Nephron (organoid): Measurements from ENCODE around the gene MCRIP1.
A peak's percentile ranks its signal among the peaks of the same experiment; 100 is the strongest.

ENCODE experiments used
- H3K27ac Mint-ChIP-seq, 3 experiments: 2 replicates each; pipeline ENCODE4 v1.8.0; 2020; ENCODE audit warnings: mixed read lengths in 3 of 3, mild to moderate bottlenecking in 2 of 3, moderate library complexity in 1 of 3
- H3K27me3 Mint-ChIP-seq: 2 replicates; pipeline ENCODE4 v1.8.0; 2021; ENCODE audit warnings: low read depth, mild to moderate bottlenecking, moderate library complexity, mixed read lengths
- H3K36me3 Mint-ChIP-seq: 2 replicates; pipeline ENCODE4 v1.8.0; 2020; ENCODE audit warnings: low read depth, mixed read lengths
- H3K4me1 Mint-ChIP-seq: 2 replicates; pipeline ENCODE4 v1.8.0; 2020; ENCODE audit warnings: mixed read lengths
- H3K4me3 Mint-ChIP-seq, 3 experiments: 2 replicates each; pipeline ENCODE4 v1.8.0; 2020; ENCODE audit warnings: mild to moderate bottlenecking in 3 of 3, mixed read lengths in 3 of 3, moderate library complexity in 2 of 3
- H3K9me3 Mint-ChIP-seq: 2 replicates; pipeline ENCODE4 v1.8.0; 2020; ENCODE audit warnings: mixed read lengths
- CTCF ChIP-seq, 3 experiments: fragments of 200-600 bp; sonication (generic); IDR thresholded peaks; one replicate each; pipeline ENCODE4 v1.5.0; 2021; ENCODE audit warnings: antibody characterized with exemption in 3 of 3; ENCODE audit not compliant: unreplicated experiment in 3 of 3

Gene MCRIP1

GRCh38 chr17:81814748-81815645, 18.1 kb downstream of the MCRIP1 start:
- peak overlapping the region in 1 of 3 experiments; percentile 57 for H3K27ac Mint-ChIP-seq
- H3K27me3 Mint-ChIP-seq = peaks cover 11% of the 10 kb centered on the region
- H3K9me3 Mint-ChIP-seq = no peaks in the 10 kb centered on the region
- no peaks in the 10 kb centered on the region for H3K4me1 Mint-ChIP-seq
- no peaks in the 10 kb centered on the region for H3K36me3 Mint-ChIP-seq
- no peak overlapping the region for H3K4me3 Mint-ChIP-seq
- TF ChIP-seq CTCF (IDR thresholded peaks at IDR 0.05; ENCODE audit: unreplicated experiment in 3 of 3) = no peak

- Mint-ChIP-seq H3K4me1 (no peaks in the 10 kb centered on the region), H3K36me3 (peaks cover 5% of the 10 kb centered on the region), H3K4me3 (no peak overlapping the region), H3K9me3 (no peaks in the 10 kb centered on the region), H3K27ac (no peak overlapping the region), H3K27me3 (peaks cover 18% of the 10 kb centered on the region)
- TF ChIP-seq CTCF (IDR thresholded peaks at IDR 0.05; ENCODE audit: unreplicated experiment in 3 of 3) = no peak
These were observed 19.0 kb downstream of the MCRIP1 start for GRCh38 chr17:81813861-81814683.

GRCh38 chr17:81813371-81813684, 19.8 kb downstream of the MCRIP1 start:
- Mint-ChIP-seq H3K4me1 (no peaks in the 10 kb centered on the region), H3K27ac (no peak overlapping the region), H3K9me3 (no peaks in the 10 kb centered on the region), H3K36me3 (peaks cover 7% of the 10 kb centered on the region), H3K27me3 (peaks cover 24% of the 10 kb centered on the region), H3K4me3 (no peak overlapping the region)
- TF ChIP-seq CTCF (IDR thresholded peaks at IDR 0.05; ENCODE audit: unreplicated experiment in 3 of 3) = no peak

- H3K4me3 Mint-ChIP-seq = no peak overlapping the region
- TF ChIP-seq CTCF (IDR thresholded peaks at IDR 0.05; ENCODE audit: unreplicated experiment in 3 of 3) = no peak
- no peaks in the 10 kb centered on the region for H3K4me1 Mint-ChIP-seq
- no peak overlapping the region for H3K27ac Mint-ChIP-seq
- H3K36me3 Mint-ChIP-seq = peaks cover 7% of the 10 kb centered on the region
- no peaks in the 10 kb centered on the region for H3K9me3 Mint-ChIP-seq
- peaks cover 29% of the 10 kb centered on the region for H3K27me3 Mint-ChIP-seq
These were observed 20.3 kb downstream of the MCRIP1 start for GRCh38 chr17:81812571-81813370.

GRCh38 chr17:81811705-81812570, 21.2 kb downstream of the MCRIP1 start:
- peaks cover 37% of the 10 kb centered on the region for H3K27me3 Mint-ChIP-seq
- no peaks in the 10 kb centered on the region for H3K4me1 Mint-ChIP-seq
- no peak overlapping the region for H3K4me3 Mint-ChIP-seq
- H3K9me3 Mint-ChIP-seq = no peaks in the 10 kb centered on the region
- H3K27ac Mint-ChIP-seq = no peak overlapping the region
- no peak for TF ChIP-seq CTCF (IDR thresholded peaks at IDR 0.05; ENCODE audit: unreplicated experiment in 3 of 3)
- peaks cover 7% of the 10 kb centered on the region for H3K36me3 Mint-ChIP-seq
